Measurements from ENCODE around the gene NCKAP5L. TPM values are rescaled to one million over a fixed set of nuclear protein-coding genes. Genes with fewer than 3 reads are reported as not detected.

The NCKAP5L gene
- total RNA-seq, 1 experiment from 2014 or later = 13.3 TPM

DNA sequence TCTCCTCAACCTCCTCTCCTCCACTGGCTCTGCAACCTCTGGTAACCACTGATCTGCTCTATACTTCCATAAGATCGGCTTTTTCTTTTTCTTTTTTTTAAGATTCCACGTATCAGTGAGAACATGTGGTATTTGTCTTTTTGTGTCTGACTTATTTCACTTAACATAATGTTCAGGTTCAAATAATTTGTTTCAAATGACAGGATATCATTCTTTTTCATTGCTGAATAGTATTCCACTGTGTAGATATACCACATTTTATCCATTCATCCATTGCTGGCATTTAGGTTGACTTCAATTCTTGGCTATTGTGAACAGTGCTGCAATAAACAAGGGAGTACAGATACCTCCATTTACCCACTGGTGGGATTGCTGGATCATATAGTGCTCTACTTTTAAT is 40.5 kb downstream of the NCKAP5L start:
- TF ChIP-seq EZH2 (IDR thresholded peaks at IDR 0.05; ENCODE audit: low read length, unreplicated experiment) (no peak), EZH2phosphoT487 (IDR thresholded peaks at IDR 0.05; ENCODE audit: borderline replicate concordance, low read length) (no peak)
- TF ChIP-seq, protein P1, sequence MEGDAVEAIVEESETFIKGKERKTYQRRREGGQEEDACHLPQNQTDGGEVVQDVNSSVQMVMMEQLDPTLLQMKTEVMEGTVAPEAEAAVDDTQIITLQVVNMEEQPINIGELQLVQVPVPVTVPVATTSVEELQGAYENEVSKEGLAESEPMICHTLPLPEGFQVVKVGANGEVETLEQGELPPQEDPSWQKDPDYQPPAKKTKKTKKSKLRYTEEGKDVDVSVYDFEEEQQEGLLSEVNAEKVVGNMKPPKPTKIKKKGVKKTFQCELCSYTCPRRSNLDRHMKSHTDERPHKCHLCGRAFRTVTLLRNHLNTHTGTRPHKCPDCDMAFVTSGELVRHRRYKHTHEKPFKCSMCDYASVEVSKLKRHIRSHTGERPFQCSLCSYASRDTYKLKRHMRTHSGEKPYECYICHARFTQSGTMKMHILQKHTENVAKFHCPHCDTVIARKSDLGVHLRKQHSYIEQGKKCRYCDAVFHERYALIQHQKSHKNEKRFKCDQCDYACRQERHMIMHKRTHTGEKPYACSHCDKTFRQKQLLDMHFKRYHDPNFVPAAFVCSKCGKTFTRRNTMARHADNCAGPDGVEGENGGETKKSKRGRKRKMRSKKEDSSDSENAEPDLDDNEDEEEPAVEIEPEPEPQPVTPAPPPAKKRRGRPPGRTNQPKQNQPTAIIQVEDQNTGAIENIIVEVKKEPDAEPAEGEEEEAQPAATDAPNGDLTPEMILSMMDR (conservative IDR thresholded peaks at IDR 0.05; ENCODE audit: low read depth, low read length) = no peak
- no peaks in the 10 kb centered on the region for H3K79me2 ChIP-seq (ENCODE audit: low read length)
- H3K4me1 ChIP-seq (ENCODE audit: insufficient read depth, low read length) = peaks cover 7% of the 10 kb centered on the region; the same call in 1 of the 2 replicates
- TSS peak; percentile 16 for BruUV-seq (replicated peaks)
- H3F3A ChIP-seq (ENCODE audit: low read length, unreplicated experiment) = no peaks in the 10 kb centered on the region
- ChIA-PET POLR2A (ENCODE audit: unreplicated experiment) (no interaction called here), CTCF (no interaction called here)
- no peaks in the 10 kb centered on the region for H3K36me3 ChIP-seq (ENCODE audit: low read depth, low read length)
- DNase-seq (no peak), ATAC-seq (no peak)
- H2AFZ ChIP-seq (ENCODE audit: low read length) = no peak overlapping the region
- no peaks in the 10 kb centered on the region for H3K9me3 ChIP-seq (ENCODE audit: low read length)
- H3K4me3 ChIP-seq (ENCODE audit: low read length) = no peak overlapping the region
- no peaks in the 10 kb centered on the region for H3K9me2 ChIP-seq (replicated peaks; ENCODE audit: low read length)
- H3K9ac ChIP-seq (ENCODE audit: low read length) = no peak overlapping the region
- no peaks in the 10 kb centered on the region for H3K27me3 ChIP-seq (ENCODE audit: low read length)
- H4K20me1 ChIP-seq (ENCODE audit: low read length) = no peaks in the 10 kb centered on the region
- no peak overlapping the region for H3K4me2 ChIP-seq (ENCODE audit: low read length)
- intact Hi-C loops (cut with micrococcal nuclease) = no loop called here
- H3K27ac ChIP-seq (ENCODE audit: low read length) = no peak overlapping the region

DNA sequence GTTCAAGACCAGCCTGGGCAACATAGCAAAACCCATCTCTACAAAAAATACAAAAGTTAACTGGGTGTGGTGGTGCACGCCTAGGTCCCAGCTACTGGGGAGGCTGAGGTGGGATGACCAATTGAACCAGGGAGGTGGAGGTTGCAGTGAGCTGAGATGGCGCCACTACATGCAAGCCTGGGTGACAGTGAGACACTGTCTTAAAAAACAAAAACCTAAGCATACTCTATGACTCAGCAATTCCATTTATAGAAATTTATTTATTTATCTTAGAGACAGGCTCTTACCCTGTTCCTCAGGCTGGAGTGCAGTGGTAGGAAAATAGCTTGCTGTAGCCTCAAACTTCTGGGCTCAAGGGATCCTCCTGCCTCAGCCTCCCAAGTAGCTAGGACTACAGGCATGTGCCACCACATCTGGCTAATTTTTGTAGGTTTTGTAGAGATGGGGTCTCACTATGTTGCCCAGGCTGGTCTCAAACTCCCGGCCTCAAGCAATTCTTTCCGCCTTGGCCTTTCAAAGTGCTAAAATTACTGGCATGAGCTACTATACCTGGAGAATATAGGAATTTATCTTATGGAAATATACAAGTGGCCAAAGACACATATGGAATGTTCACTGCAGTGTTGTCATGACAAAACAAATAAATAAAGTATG is 43.3 kb downstream of the NCKAP5L start:
- Histone ChIP-seq H3K9me2 (replicated peaks; ENCODE audit: low read length) (no peaks in the 10 kb centered on the region), H3K9ac (ENCODE audit: low read length) (no peak overlapping the region)
- POLR2A ChIA-PET (ENCODE audit: unreplicated experiment) = interaction anchor here (0.6 kb wide), 1 partner anchor 58 kb away, joined by 3 read pairs; the partner anchor contains the start of gene BCDIN3D

More for the DNA sequence above, 43.3 kb downstream of the NCKAP5L start:
- Histone ChIP-seq H3F3A (ENCODE audit: low read length, unreplicated experiment) (no peaks in the 10 kb centered on the region), H3K4me2 (ENCODE audit: low read length) (no peak overlapping the region), H3K27me3 (ENCODE audit: low read length) (no peaks in the 10 kb centered on the region), H3K36me3 (ENCODE audit: low read depth, low read length) (no peaks in the 10 kb centered on the region), H3K9me3 (ENCODE audit: low read length) (no peaks in the 10 kb centered on the region), H3K27ac (ENCODE audit: low read length) (no peak overlapping the region), H3K4me1 (ENCODE audit: insufficient read depth, low read length) (peaks cover 7% of the 10 kb centered on the region; the same call in 1 of the 2 replicates), H4K20me1 (ENCODE audit: low read length) (no peaks in the 10 kb centered on the region), H3K79me2 (ENCODE audit: low read length) (no peaks in the 10 kb centered on the region), H2AFZ (ENCODE audit: low read length) (no peak overlapping the region), H3K4me3 (ENCODE audit: low read length) (no peak overlapping the region)
- CTCF ChIA-PET = no interaction called here
- intact Hi-C loops (cut with micrococcal nuclease) = no loop called here
- TF ChIP-seq EZH2phosphoT487 (IDR thresholded peaks at IDR 0.05; ENCODE audit: borderline replicate concordance, low read length) (no peak), EZH2 (IDR thresholded peaks at IDR 0.05; ENCODE audit: low read length, unreplicated experiment) (no peak)
- TF ChIP-seq, protein P1 (conservative IDR thresholded peaks at IDR 0.05; ENCODE audit: low read depth, low read length) = no peak
- peak; percentile 76 for ATAC-seq
- peak; percentile 35 for DNase-seq
- no TSS peak for BruUV-seq (replicated peaks)
